ENCODE results near the gene CMTM6.

CMTM6 gene

DNA sequence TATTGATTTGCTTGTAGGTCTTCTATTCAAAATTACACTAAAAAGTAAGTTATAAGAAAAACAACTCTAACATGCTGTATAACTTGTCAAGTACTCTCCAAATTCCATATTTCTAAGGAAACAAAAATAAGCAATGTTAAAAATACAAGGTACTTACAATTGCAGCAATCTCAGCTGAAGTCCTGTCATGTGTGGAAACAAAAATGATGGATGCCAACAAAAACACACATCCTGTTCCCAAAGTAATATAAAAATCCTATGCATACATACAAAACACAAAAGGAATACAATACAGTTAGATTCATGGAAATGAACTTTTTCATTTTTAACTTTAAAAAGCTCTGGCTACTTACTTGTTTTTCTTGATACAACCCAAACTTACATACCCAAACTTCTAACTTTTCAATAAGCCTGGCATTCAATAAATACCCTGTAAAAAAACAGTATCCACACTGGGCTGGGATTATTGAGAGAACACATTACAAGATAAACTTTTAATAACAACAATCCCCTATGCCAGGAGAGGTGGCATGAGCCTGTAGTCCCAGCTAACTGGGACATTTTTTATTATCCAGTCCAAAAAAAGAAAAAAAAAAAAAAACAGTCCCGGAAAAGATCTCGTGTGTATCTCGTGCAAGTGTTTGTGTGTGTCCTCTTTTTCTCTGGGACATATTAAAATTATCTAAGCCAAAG lies 14.7 kb downstream of the CMTM6 start (continued):
- TF ChIP-seq, protein P1, sequence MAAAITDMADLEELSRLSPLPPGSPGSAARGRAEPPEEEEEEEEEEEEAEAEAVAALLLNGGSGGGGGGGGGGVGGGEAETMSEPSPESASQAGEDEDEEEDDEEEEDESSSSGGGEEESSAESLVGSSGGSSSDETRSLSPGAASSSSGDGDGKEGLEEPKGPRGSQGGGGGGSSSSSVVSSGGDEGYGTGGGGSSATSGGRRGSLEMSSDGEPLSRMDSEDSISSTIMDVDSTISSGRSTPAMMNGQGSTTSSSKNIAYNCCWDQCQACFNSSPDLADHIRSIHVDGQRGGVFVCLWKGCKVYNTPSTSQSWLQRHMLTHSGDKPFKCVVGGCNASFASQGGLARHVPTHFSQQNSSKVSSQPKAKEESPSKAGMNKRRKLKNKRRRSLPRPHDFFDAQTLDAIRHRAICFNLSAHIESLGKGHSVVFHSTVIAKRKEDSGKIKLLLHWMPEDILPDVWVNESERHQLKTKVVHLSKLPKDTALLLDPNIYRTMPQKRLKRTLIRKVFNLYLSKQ (tag by site-specific recombination; IDR thresholded peaks at IDR 0.05; ENCODE audit: borderline replicate concordance) = no peak
- TF ChIP-seq ZNF157 (tag by site-specific recombination; IDR thresholded peaks at IDR 0.05) (no peak), BCL11A (tag by site-specific recombination; IDR thresholded peaks at IDR 0.05; ENCODE audit: low read depth) (no peak), ZNF211 (tag by site-specific recombination; IDR thresholded peaks at IDR 0.05; ENCODE audit: low read depth) (no peak), ZNF138 (tag by site-specific recombination; IDR thresholded peaks at IDR 0.05; ENCODE audit: borderline replicate concordance) (no peak), ZNF571 (tag by site-specific recombination; IDR thresholded peaks at IDR 0.05) (no peak), ZNF701 (tag by site-specific recombination; IDR thresholded peaks at IDR 0.05) (no peak), ZNF169 (tag by site-specific recombination; IDR thresholded peaks at IDR 0.05) (no peak), GLIS2 (tag by site-specific recombination; IDR thresholded peaks at IDR 0.05) (no peak), ZNF510 (tag by site-specific recombination; IDR thresholded peaks at IDR 0.05; ENCODE audit: insufficient replicate concordance) (no peak), ZNF302 (tag by site-specific recombination; IDR thresholded peaks at IDR 0.05; ENCODE audit: low read depth) (no peak)
- TF ChIP-seq, protein P2, sequence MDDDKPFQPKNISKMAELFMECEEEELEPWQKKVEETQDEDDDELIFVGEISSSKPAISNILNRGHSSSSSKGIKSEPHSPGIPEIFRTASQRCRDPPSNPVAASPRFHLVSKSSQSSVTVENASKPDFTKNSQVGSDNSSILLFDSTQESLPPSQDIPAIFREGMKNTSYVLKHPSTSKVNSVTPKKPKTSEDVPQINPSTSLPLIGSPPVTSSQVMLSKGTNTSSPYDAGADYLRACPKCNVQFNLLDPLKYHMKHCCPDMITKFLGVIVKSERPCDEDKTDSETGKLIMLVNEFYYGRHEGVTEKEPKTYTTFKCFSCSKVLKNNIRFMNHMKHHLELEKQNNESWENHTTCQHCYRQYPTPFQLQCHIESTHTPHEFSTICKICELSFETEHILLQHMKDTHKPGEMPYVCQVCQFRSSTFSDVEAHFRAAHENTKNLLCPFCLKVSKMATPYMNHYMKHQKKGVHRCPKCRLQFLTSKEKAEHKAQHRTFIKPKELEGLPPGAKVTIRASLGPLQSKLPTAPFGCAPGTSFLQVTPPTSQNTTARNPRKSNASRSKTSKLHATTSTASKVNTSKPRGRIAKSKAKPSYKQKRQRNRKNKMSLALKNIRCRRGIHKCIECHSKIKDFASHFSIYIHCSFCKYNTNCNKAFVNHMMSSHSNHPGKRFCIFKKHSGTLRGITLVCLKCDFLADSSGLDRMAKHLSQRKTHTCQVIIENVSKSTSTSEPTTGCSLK (tag by site-specific recombination; IDR thresholded peaks at IDR 0.05) = no peak

DNA sequence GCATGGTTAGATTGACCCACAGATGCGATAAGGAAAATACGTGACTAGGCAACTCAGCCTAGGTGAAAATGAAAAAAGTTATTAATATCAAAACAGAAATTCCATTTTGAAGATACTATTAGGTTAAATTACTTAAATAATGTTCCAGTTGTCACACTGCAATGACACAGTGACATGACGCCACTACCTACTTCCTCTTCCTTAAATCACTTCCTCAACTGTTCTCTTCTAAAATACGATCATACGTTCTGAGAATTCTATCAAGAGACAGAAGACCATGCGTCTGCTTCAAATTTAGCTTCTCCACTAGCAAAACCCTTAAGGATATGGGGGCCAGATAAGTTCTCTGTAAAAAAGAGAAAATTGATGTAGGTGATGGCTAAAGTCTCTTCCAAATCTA lies 18.2 kb downstream of the CMTM6 start:
- Histone ChIP-seq H3K4me3 (ENCODE audit: low read depth, low read length) (no peak overlapping the region), H3K36me3 (ENCODE audit: control insufficient read depth in 2 of 2, insufficient read depth in 1 of 2, low read length in 2 of 2) (peaks cover 0 to 35% of the 10 kb centered on the region in 2 experiments; a peak in 1 of 3 replicates), H3K9me3 (ENCODE audit: control insufficient read depth, insufficient read depth, low read depth, low read length) (no peaks in the 10 kb centered on the region), H3K4me1 (ENCODE audit: control insufficient read depth, insufficient read depth, low read length) (no peaks in the 10 kb centered on the region; the same call in 1 of the 2 replicates), H3K27ac (ENCODE audit: extremely low read depth, low read depth, low read length) (no peak overlapping the region)
- ChIA-PET CTCF (interaction anchor here (0.6 kb wide), 1 partner anchor 1491 kb away, joined by 3 read pairs; no protein-coding TSS in a partner anchor), POLR2A (no interaction called here)
- TF ChIP-seq, protein P3, sequence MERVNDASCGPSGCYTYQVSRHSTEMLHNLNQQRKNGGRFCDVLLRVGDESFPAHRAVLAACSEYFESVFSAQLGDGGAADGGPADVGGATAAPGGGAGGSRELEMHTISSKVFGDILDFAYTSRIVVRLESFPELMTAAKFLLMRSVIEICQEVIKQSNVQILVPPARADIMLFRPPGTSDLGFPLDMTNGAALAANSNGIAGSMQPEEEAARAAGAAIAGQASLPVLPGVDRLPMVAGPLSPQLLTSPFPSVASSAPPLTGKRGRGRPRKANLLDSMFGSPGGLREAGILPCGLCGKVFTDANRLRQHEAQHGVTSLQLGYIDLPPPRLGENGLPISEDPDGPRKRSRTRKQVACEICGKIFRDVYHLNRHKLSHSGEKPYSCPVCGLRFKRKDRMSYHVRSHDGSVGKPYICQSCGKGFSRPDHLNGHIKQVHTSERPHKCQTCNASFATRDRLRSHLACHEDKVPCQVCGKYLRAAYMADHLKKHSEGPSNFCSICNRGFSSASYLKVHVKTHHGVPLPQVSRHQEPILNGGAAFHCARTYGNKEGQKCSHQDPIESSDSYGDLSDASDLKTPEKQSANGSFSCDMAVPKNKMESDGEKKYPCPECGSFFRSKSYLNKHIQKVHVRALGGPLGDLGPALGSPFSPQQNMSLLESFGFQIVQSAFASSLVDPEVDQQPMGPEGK (tag by site-specific recombination; IDR thresholded peaks at IDR 0.05) = no peak
- TF ChIP-seq ZFP3 (tag by site-specific recombination; IDR thresholded peaks at IDR 0.05; ENCODE audit: low read depth) = no peak
- TF ChIP-seq HOXC10 (CRISPR knock-in tag; IDR thresholded peaks at IDR 0.05) = no peak
- TF ChIP-seq, protein P4, sequence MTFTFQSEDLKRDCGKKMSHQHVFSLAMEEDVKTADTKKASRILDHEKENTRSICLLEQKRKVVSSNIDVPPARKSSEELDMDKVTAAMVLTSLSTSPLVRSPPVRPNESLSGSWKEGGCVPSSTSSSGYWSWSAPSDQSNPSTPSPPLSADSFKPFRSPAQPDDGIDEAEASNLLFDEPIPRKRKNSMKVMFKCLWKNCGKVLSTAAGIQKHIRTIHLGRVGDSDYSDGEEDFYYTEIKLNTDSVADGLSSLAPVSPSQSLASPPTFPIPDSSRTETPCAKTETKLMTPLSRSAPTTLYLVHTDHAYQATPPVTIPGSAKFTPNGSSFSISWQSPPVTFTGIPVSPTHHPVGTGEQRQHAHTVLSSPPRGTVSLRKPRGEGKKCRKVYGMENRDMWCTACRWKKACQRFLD (tag by site-specific recombination; IDR thresholded peaks at IDR 0.05) = no peak
- TF ChIP-seq ZNF670 (tag by site-specific recombination; IDR thresholded peaks at IDR 0.05; ENCODE audit: low read depth) = no peak
- TF ChIP-seq, protein P5, sequence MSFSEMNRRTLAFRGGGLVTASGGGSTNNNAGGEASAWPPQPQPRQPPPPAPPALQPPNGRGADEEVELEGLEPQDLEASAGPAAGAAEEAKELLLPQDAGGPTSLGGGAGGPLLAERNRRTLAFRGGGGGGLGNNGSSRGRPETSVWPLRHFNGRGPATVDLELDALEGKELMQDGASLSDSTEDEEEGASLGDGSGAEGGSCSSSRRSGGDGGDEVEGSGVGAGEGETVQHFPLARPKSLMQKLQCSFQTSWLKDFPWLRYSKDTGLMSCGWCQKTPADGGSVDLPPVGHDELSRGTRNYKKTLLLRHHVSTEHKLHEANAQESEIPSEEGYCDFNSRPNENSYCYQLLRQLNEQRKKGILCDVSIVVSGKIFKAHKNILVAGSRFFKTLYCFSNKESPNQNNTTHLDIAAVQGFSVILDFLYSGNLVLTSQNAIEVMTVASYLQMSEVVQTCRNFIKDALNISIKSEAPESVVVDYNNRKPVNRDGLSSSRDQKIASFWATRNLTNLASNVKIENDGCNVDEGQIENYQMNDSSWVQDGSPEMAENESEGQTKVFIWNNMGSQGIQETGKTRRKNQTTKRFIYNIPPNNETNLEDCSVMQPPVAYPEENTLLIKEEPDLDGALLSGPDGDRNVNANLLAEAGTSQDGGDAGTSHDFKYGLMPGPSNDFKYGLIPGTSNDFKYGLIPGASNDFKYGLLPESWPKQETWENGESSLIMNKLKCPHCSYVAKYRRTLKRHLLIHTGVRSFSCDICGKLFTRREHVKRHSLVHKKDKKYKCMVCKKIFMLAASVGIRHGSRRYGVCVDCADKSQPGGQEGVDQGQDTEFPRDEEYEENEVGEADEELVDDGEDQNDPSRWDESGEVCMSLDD (tag by site-specific recombination; IDR thresholded peaks at IDR 0.05) = no peak
- no peak for TF ChIP-seq ZNF623 (tag by site-specific recombination; IDR thresholded peaks at IDR 0.05)
- TF ChIP-seq KLF8 (tag by site-specific recombination; IDR thresholded peaks at IDR 0.05) = no peak
- TF ChIP-seq ZNF600 (tag by site-specific recombination; IDR thresholded peaks at IDR 0.05) = no peak
- TF ChIP-seq ZNF48 (tag by site-specific recombination; IDR thresholded peaks at IDR 0.05) = no peak
- no peak for TF ChIP-seq ZBTB8A (tag by site-specific recombination; IDR thresholded peaks at IDR 0.05)
- no peak for TF ChIP-seq KLF1 (tag by site-specific recombination; IDR thresholded peaks at IDR 0.05)
- TF ChIP-seq EGR2 (tag by site-specific recombination; IDR thresholded peaks at IDR 0.05; ENCODE audit: low read depth) = no peak
- no peak for TF ChIP-seq ZNF24 (tag by site-specific recombination; IDR thresholded peaks at IDR 0.05)

Data from HEK293 (cell line).